Measurements from ENCODE around the gene GPR50. TPM values are rescaled to one million over a fixed set of nuclear protein-coding genes. Genes with fewer than 3 reads are reported as not detected.
A peak's percentile ranks its signal among the peaks of the same experiment; 100 is the strongest.

Gene GPR50
- total and polyA plus RNA-seq, 8 donors, result not detected

DNA sequence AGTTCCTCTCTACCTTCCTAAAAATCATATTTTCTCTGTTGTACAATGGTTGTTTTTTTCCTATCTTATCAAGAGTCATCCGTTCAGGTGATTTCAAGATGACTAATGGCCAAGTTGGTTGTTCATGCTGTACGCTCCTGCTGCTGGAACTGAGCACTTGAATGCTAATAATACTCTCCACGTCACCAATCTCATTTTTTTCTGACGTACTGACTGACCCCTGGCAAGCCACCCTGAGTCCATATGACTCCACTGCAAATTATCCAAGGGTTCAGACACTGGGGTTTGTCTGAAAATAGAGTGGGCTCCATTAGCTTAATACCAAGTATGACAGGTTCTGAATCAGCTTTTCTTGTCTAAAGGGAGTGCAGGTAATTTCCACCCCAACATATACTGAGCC, 21.1 kb upstream of the GPR50 start:
- intact Hi-C loops (cut with DNase I), result no loop called here
- Histone ChIP-seq H3K4me1 (no peaks in the 10 kb centered on the region), H3K9me3 (no peaks in the 10 kb centered on the region), H3K4me3 (no peak overlapping the region), H3K27me3 (peaks cover 0 to 7% of the 10 kb centered on the region in 2 donors), H3K36me3 (no peaks in the 10 kb centered on the region), H3K27ac (no peak overlapping the region)
- ATAC-seq, result no peak
- no peak for DNase-seq
- TF ChIP-seq, protein P1, sequence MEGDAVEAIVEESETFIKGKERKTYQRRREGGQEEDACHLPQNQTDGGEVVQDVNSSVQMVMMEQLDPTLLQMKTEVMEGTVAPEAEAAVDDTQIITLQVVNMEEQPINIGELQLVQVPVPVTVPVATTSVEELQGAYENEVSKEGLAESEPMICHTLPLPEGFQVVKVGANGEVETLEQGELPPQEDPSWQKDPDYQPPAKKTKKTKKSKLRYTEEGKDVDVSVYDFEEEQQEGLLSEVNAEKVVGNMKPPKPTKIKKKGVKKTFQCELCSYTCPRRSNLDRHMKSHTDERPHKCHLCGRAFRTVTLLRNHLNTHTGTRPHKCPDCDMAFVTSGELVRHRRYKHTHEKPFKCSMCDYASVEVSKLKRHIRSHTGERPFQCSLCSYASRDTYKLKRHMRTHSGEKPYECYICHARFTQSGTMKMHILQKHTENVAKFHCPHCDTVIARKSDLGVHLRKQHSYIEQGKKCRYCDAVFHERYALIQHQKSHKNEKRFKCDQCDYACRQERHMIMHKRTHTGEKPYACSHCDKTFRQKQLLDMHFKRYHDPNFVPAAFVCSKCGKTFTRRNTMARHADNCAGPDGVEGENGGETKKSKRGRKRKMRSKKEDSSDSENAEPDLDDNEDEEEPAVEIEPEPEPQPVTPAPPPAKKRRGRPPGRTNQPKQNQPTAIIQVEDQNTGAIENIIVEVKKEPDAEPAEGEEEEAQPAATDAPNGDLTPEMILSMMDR (IDR thresholded peaks at IDR 0.05), result no peak

DNA sequence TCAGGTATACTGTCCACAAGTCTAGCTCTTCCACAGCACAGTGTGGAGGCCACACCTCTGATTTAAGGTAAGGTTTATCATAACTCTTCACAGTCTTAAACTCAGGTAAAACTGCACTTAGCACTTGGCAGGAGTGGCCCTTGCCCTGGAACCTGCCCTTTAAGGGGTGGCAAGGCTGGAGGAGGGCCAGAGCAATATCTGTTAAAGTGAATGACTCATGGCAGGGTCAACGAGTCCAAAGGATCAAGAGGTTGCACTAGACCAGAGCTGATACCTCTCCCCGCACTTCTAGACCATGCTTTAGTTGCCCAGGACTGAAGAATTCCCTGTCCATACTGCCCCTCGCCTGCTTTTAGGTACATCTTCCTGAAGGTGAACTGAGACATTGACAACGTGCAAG, 14.7 kb upstream of the GPR50 start:
- ATAC-seq (peak; percentile 57), DNase-seq (no peak)
- H3K4me1 ChIP-seq, result no peaks in the 10 kb centered on the region
- no peaks in the 10 kb centered on the region for H3K36me3 ChIP-seq
- intact Hi-C loops (cut with DNase I), result no loop called here
- H3K27me3 ChIP-seq, result no peaks in the 10 kb centered on the region
- H3K9me3 ChIP-seq, result no peaks in the 10 kb centered on the region
- H3K27ac ChIP-seq, result no peak overlapping the region
- H3K4me3 ChIP-seq, result no peak overlapping the region
- TF ChIP-seq, protein P1 (IDR thresholded peaks at IDR 0.05), result no peak

DNA sequence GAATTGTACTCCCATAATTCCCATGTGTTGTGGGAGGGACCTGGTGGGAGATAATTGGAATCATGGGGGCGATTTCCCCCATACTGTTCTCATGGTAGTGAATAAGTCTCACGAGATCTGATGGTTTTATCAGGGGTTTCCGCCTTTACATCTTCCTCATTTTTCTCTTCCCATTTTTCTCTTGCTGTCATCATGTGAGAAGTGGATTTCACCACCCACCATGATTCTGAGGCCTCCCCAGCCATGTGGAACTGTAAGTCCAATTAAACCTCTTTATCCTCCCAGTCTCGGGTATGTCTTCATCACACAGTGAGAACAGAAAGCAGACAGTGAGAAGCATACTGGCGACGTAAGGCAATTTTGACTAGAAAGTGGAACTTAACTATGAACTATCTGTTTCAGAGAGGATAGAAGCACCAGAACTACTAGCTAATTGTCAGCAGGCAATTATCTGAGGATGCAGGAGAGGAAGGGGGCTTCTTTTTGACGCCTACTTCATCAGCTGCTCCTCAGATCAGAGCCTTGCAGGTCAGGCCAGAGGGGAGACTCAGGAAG, 8.5 kb upstream of the GPR50 start:
- H3K4me1 ChIP-seq, result no peaks in the 10 kb centered on the region
- intact Hi-C loops (cut with DNase I), result no loop called here
- TF ChIP-seq, protein P1 (IDR thresholded peaks at IDR 0.05), result no peak
- H3K27ac ChIP-seq, result no peak overlapping the region
- H3K36me3 ChIP-seq, result no peaks in the 10 kb centered on the region
- H3K9me3 ChIP-seq, result no peaks in the 10 kb centered on the region
- DNase-seq (no peak), ATAC-seq (no peak)
- H3K4me3 ChIP-seq, result no peak overlapping the region
- no peaks in the 10 kb centered on the region for H3K27me3 ChIP-seq

DNA sequence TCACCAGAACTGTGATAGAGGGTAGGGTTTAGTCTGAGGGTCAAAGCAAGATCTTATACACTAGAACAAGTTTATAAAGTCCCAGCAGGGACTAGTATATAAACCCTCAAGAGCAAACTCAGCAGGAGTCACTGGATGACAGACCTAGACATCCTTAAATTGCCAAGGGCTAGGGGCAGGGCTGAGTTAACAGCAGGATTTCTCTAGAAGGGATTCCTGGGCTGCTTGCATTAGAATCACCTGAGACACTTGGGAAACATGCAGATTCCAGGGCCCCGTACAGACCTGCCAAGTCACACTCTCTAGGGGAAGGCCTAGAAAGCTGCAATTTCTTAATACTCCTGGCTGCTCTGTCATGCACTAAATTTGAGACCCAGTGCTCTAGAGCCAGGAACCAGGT, 6.6 kb upstream of the GPR50 start:
- no peaks in the 10 kb centered on the region for H3K36me3 ChIP-seq
- intact Hi-C loops (cut with DNase I), result no loop called here
- TF ChIP-seq, protein P1 (IDR thresholded peaks at IDR 0.05), result no peak
- H3K27me3 ChIP-seq, result peaks cover 9 to 17% of the 10 kb centered on the region in 2 donors
- no peaks in the 10 kb centered on the region for H3K4me1 ChIP-seq
- no peaks in the 10 kb centered on the region for H3K9me3 ChIP-seq
- no peak overlapping the region for H3K4me3 ChIP-seq
- no peak overlapping the region for H3K27ac ChIP-seq
- ATAC-seq (no peak), DNase-seq (no peak)

DNA sequence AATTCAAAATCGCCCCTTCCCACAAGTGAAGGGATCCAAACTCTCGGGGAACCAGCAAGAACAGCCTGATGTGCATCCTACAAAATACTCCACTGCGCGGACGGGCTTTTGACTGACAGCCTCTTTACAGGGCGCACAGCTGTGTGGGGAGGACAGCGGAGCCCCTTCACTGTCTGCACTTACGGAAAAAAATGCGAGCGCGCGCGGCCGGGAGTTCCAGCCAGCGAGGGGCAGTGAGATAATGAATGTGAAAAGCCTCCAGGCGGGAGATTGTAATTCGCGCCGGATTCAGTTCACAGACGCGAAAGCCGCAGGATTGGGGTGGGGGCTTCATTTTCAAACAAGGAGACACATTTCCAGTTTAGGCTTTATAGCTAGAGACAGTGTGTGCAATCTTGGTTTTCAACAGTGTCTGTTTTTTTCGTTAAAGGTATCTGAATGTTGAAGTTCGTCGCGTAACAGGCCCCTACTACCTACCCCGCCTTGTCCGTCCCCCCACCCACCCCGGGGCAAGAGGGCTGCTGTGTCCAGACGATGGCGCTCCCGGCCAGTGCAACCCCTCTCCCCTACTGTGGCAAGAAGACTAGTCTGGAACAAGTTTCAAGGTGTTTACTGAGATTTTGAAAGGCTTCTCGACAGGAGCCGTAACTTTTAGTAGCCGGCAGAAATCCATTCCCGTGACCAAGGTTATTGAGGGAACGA, 1.7 kb upstream of the GPR50 start:
- Histone ChIP-seq H3K36me3 (no peaks in the 10 kb centered on the region), H3K4me1 (no peaks in the 10 kb centered on the region), H3K9me3 (no peaks in the 10 kb centered on the region), H3K4me3 (no peak overlapping the region), H3K27me3 (peaks cover 36 to 67% of the 10 kb centered on the region in 2 donors), H3K27ac (no peak overlapping the region)
- TF ChIP-seq, protein P1 (IDR thresholded peaks at IDR 0.05), result no peak
- DNase-seq (no peak), ATAC-seq (no peak)
- intact Hi-C loops (cut with DNase I), result no loop called here
